IMR-90 (cell line): Measurements from ENCODE around the gene ACTC1. TPM values are rescaled to one million over a fixed set of nuclear protein-coding genes. Genes with fewer than 3 reads are reported as not detected.

ENCODE experiments used
- ATAC-seq: fragments of 200-7000 bp; cut with Tn5 transposase; 2 replicates; pipeline ENCODE4 v1.9.1; 2020; ENCODE audit warnings: low read depth, mild to moderate bottlenecking, moderate library complexity
- BruUV-seq: library from RNA; stranded (reverse); fragments of 400-500 nt; replicated peaks from 2 replicates; lab custom pipeline; 2021; lab: Mats Ljungman, UMichigan
- CTCF ChIA-PET: fragments of 300-600 bp; formaldehyde crosslinking; extraction: SDS; loops from one replicate; lab custom pipeline; 2021; ENCODE audit warnings: antibody characterized with exemption; lab: Yijun Ruan, JAX
- POLR2A ChIA-PET: fragments of 300-600 bp; sonication (Branson Sonifier 250); formaldehyde crosslinking; loops from one replicate; lab custom pipeline; 2022; ENCODE audit warnings: antibody characterized with exemption; ENCODE audit not compliant: unreplicated experiment; lab: Charles Lee
- DNase-seq: peaks from one replicate; pipeline ENCODE4 v3.0.0; 2013
- H2AFZ ChIP-seq: replicated peaks from 2 replicates; pipeline ENCODE3; 2013; ENCODE audit warnings: low read length, mild to moderate bottlenecking; ENCODE audit not compliant: poor library complexity
- H2AK5ac ChIP-seq: 2 replicates; pipeline ENCODE4 v1.6.1; 2013; ENCODE audit warnings: low read depth, low read length, inconsistent platforms
- H2AK9ac ChIP-seq: replicated peaks from 2 replicates; pipeline ENCODE3; 2013; ENCODE audit warnings: mild to moderate bottlenecking, low read depth, low read length, moderate library complexity; ENCODE audit not compliant: poor library complexity
- H2BK120ac ChIP-seq: 2 replicates; pipeline ENCODE4 v1.6.1; 2013; ENCODE audit warnings: low read depth, low read length, inconsistent platforms
- H2BK15ac ChIP-seq: 3 replicates; pipeline ENCODE4 v1.6.1; 2013; ENCODE audit warnings: low read depth, low read length, inconsistent platforms
- H2BK20ac ChIP-seq: 2 replicates; pipeline ENCODE4 v1.6.1; 2013; ENCODE audit warnings: low read depth, mild to moderate bottlenecking, inconsistent platforms, low read length, moderate library complexity
- H2BK5ac ChIP-seq: 2 replicates; pipeline ENCODE4 v1.6.1; 2013; ENCODE audit warnings: mild to moderate bottlenecking, low read depth, low read length, inconsistent platforms; ENCODE audit not compliant: poor library complexity, severe bottlenecking
- H3K14ac ChIP-seq: replicated peaks from 2 replicates; pipeline ENCODE4 v1.6.1; 2013; ENCODE audit warnings: low read depth, low read length, inconsistent platforms
- H3K18ac ChIP-seq: 2 replicates; pipeline ENCODE4 v1.6.1; 2013; ENCODE audit warnings: low read depth, low read length, control low read depth
- H3K23ac ChIP-seq: 2 replicates; pipeline ENCODE4 v1.6.1; 2013; ENCODE audit warnings: low read depth, low read length, inconsistent platforms
- H3K27ac ChIP-seq: 2 replicates; pipeline ENCODE4 v1.5.1; 2013; ENCODE audit warnings: mild to moderate bottlenecking, control low read depth, low read length; ENCODE audit not compliant: insufficient read depth
- H3K27me3 ChIP-seq: 2 replicates; pipeline ENCODE4 v1.6.1; 2013; ENCODE audit warnings: low read length; ENCODE audit not compliant: control insufficient read depth, insufficient read depth
- H3K36me3 ChIP-seq: 2 replicates; pipeline ENCODE4 v1.6.1; 2013; ENCODE audit warnings: low read length, mixed read lengths; ENCODE audit not compliant: control insufficient read depth, insufficient read depth
- H3K4ac ChIP-seq: 2 replicates; pipeline ENCODE4 v1.6.1; 2013; ENCODE audit warnings: low read depth, low read length, inconsistent platforms
- H3K4me1 ChIP-seq: 2 replicates; pipeline ENCODE4 v1.6.1; 2013; ENCODE audit warnings: low read length, mixed read lengths; ENCODE audit not compliant: control insufficient read depth, insufficient read depth
- H3K4me2 ChIP-seq: 2 replicates; pipeline ENCODE4 v1.6.1; 2013; ENCODE audit warnings: low read depth, mild to moderate bottlenecking, control low read depth, low read length, moderate library complexity
- H3K4me3 ChIP-seq: 2 replicates; pipeline ENCODE4 v1.5.1; 2013; ENCODE audit warnings: low read depth, mild to moderate bottlenecking, control low read depth, low read length, moderate library complexity; ENCODE audit not compliant: insufficient read depth
- H3K56ac ChIP-seq: 2 replicates; pipeline ENCODE4 v1.6.1; 2013; ENCODE audit warnings: low read length, inconsistent platforms; ENCODE audit not compliant: insufficient read depth; ENCODE audit errors: extremely low read depth
- H3K79me1 ChIP-seq, 2 experiments: 2 replicates each; pipeline ENCODE4 v1.6.1; 2013; ENCODE audit warnings: low read length in 2 of 2, inconsistent platforms in 1 of 2, low read depth in 1 of 2
- H3K9ac ChIP-seq: 2 replicates; pipeline ENCODE4 v1.6.1; 2013; ENCODE audit warnings: low read depth, low read length, control low read depth
- H3K9me1 ChIP-seq: 2 replicates; pipeline ENCODE4 v1.6.1; 2013; ENCODE audit warnings: low read length, inconsistent platforms; ENCODE audit not compliant: insufficient read depth
- H3K9me3 ChIP-seq: 2 replicates; pipeline ENCODE4 v1.6.1; 2013; ENCODE audit warnings: low read length; ENCODE audit not compliant: control insufficient read depth, insufficient read depth
- H4K20me1 ChIP-seq: 2 replicates; pipeline ENCODE4 v1.6.1; 2013; ENCODE audit warnings: low read length, inconsistent platforms; ENCODE audit not compliant: insufficient read depth
- H4K5ac ChIP-seq: 2 replicates; pipeline ENCODE4 v1.6.1; 2013; ENCODE audit warnings: mild to moderate bottlenecking, low read depth, low read length, control low read depth
- H4K8ac ChIP-seq, 2 experiments: 2 replicates each; pipeline ENCODE4 v1.6.1; 2013; ENCODE audit warnings: low read depth in 2 of 2, low read length in 2 of 2, control low read depth in 1 of 2, inconsistent platforms in 1 of 2
- H4K91ac ChIP-seq: 2 replicates; pipeline ENCODE4 v1.6.1; 2013; ENCODE audit warnings: low read depth, low read length, inconsistent platforms; ENCODE audit not compliant: insufficient read depth
- BHLHE40 ChIP-seq: fragments of 150-350 bp; IDR thresholded peaks from 2 replicates; pipeline ENCODE4 v1.6.1; 2016; ENCODE audit warnings: mild to moderate bottlenecking, low read depth, low read length
- CEBPB ChIP-seq: IDR thresholded peaks from 2 replicates; pipeline ENCODE4 v1.6.1; 2012; ENCODE audit warnings: low read depth, low read length, improper control_type of control experiment
- CHD1 ChIP-seq: IDR thresholded peaks from 2 replicates; pipeline ENCODE4 v1.6.1; 2012; ENCODE audit warnings: low read depth, low read length, improper control_type of control experiment
- FOS ChIP-seq: fragments of 150-350 bp; IDR thresholded peaks from 2 replicates; pipeline ENCODE4 v1.6.1; 2016; ENCODE audit warnings: low read depth, low read length
- MAFK ChIP-seq: IDR thresholded peaks from 2 replicates; pipeline ENCODE4 v1.6.1; 2012; ENCODE audit warnings: low read depth, low read length, improper control_type of control experiment
- MAZ ChIP-seq: IDR thresholded peaks from 2 replicates; pipeline ENCODE4 v1.6.1; 2012; ENCODE audit warnings: low read depth, mild to moderate bottlenecking, low read length, improper control_type of control experiment, moderate library complexity, borderline replicate concordance
- MXI1 ChIP-seq: IDR thresholded peaks from 2 replicates; pipeline ENCODE4 v1.6.1; 2012; ENCODE audit warnings: low read depth, mild to moderate bottlenecking, low read length, moderate library complexity, borderline replicate concordance
- NFE2L2 ChIP-seq: fragments of 150-350 bp; IDR thresholded peaks from 2 replicates; pipeline ENCODE4 v1.6.1; 2016; ENCODE audit warnings: low read depth, mild to moderate bottlenecking, low read length
- POLR2A ChIP-seq: IDR thresholded peaks from 2 replicates; pipeline ENCODE4 v1.6.1; 2012; ENCODE audit warnings: mild to moderate bottlenecking, low read depth, low read length
- RAD21 ChIP-seq: IDR thresholded peaks from 2 replicates; pipeline ENCODE4 v1.6.1; 2012; ENCODE audit warnings: low read length, improper control_type of control experiment
- RFX5 ChIP-seq: IDR thresholded peaks from 2 replicates; pipeline ENCODE4 v1.8.0; 2012; ENCODE audit warnings: low read depth, mild to moderate bottlenecking, low read length, moderate library complexity
- SMC3 ChIP-seq: fragments of 150-350 bp; IDR thresholded peaks from 2 replicates; pipeline ENCODE4 v1.6.1; 2016; ENCODE audit warnings: low read depth, mild to moderate bottlenecking, antibody characterized with exemption, low read length, moderate library complexity
- WGBS, 2 experiments: methylation state at CpG; one replicate each; pipeline versions ENCODE4 v1.1.5 to v1.1.7; 2013; ENCODE audit warnings: missing lambda C conversion rate in 2 of 2; ENCODE audit not compliant: insufficient read length in 1 of 2; ENCODE audit errors: extremely low coverage in 2 of 2; 5-methylcytosine and 5-hydroxymethylcytosine counted together
- dilution Hi-C: fragments of 300-500 bp; cut with HindIII; formaldehyde crosslinking; loops from one replicate; pipeline ENCODE4 v1.14.3; 2018; ENCODE audit warnings: low sequenced_read_pairs; ENCODE audit not compliant: unreplicated experiment
- in situ Hi-C: fragments of 300-500 bp; cut with MboI; formaldehyde crosslinking; loops from 3 replicates; pipeline ENCODE4 v1.14.3; 2019; ENCODE audit warnings: low sequenced_read_pairs, inconsistent platforms, mixed read lengths
- intact Hi-C: fragments of 100-400 bp; cut with micrococcal nuclease; formaldehyde crosslinking; loops from 2 replicates; pipeline ENCODE4 v1.10.0; 2022
- polyA plus RNA-seq, 3 experiments: library from polyadenylated mRNA; depleted of rRNA; stranded (reverse); fragments of >200 nt; gene quantifications; 2 replicates each; pipeline ENCODE4 v1.2.3, GENCODE V29; 2012; ENCODE audit warnings: low replicate concordance in 1 of 3
- total RNA-seq: library from RNA; depleted of rRNA; stranded (reverse); fragments of >200 nt; gene quantifications from 2 replicates; pipeline ENCODE4 v1.2.3, GENCODE V29; 2012
- TF ChIP-seq, protein P1 (sequence below): fragments of 150-350 bp; IDR thresholded peaks from 2 replicates; pipeline ENCODE4 v1.6.1; 2017; ENCODE audit warnings: mild to moderate bottlenecking, antibody characterized with exemption, low read length, low read depth
- TF ChIP-seq, protein P2 (sequence below): conservative IDR thresholded peaks from 2 replicates; pipeline ENCODE4 v1.5.1; 2012; ENCODE audit warnings: mild to moderate bottlenecking, low read depth, low read length, improper control_type of control experiment
- TF ChIP-seq, protein P3 (sequence below): fragments of 150-350 bp; IDR thresholded peaks from 2 replicates; pipeline ENCODE4 v1.6.1; 2016; ENCODE audit warnings: low read depth, mild to moderate bottlenecking, low read length, moderate library complexity, borderline replicate concordance

ACTC1 gene
- total and polyA plus RNA-seq, 2 of the 4 experiments (the other 2 are of a cell fraction) = 1.1 to 2.8 TPM

DNA sequence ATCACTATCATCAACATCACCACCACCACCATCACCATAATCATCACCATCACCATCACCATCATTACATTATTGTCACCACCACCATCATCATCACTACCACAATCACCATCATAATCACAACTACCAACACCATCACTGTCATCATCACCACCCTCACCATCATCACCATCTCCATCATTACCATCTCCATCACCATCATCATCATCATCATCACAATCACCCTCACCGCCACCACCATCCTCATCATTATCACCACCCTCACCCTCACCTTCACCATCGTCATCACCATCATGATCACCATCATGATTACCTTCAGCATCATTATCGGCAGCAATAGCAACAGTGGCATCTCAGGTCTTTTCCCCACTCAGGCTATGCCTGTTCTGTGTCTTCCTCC lies 42.9 kb upstream of the ACTC1 start:
- Histone ChIP-seq H3K23ac (no peak overlapping the region), H4K91ac (no peak overlapping the region), H3K18ac (no peak overlapping the region), H3K27ac (no peak overlapping the region), H2AK5ac (peak overlapping the region; percentile 6; the same call in 1 of the 2 replicates), H2AK9ac (peak overlapping the region; percentile 60), H2BK15ac (0 out of 3 replicates have a peak overlapping the region, but pooled peaks have one; percentile 1), H3K56ac (no peak overlapping the region), H3K9me3 (no peaks in the 10 kb centered on the region), H2BK120ac (no peak overlapping the region), H3K4ac (no peak overlapping the region; the same call in 1 of the 2 replicates), H3K36me3 (no peaks in the 10 kb centered on the region), H4K5ac (no peak overlapping the region), H3K4me3 (no peak overlapping the region), H3K4me2 (no peak overlapping the region), H2BK20ac (no peak overlapping the region), H3K14ac (no peak overlapping the region), H3K4me1 (peaks cover 7% of the 10 kb centered on the region), H3K9me1 (peaks cover 19% of the 10 kb centered on the region), H3K27me3 (no peaks in the 10 kb centered on the region), H4K8ac (no peak overlapping the region), H3K79me1 (no peaks in the 10 kb centered on the region), H4K20me1 (no peaks in the 10 kb centered on the region), H2BK5ac (no peak overlapping the region), H2AFZ (no peak overlapping the region), H3K9ac (no peak overlapping the region)
- 100% methylated on average over 3 of the region's 3 CpGs; no CpG with 5 or more reads in 1 of the 2 experiments for WGBS, 2 experiments
- no peak for DNase-seq
- dilution Hi-C loops (no loop called here), intact Hi-C loops (no loop called here), in situ Hi-C loops (no loop called here)
- ATAC-seq = no peak
- CTCF ChIA-PET = no interaction called here
- no TSS peak for BruUV-seq
- TF ChIP-seq POLR2A (no peak), BHLHE40 (no peak), SMC3 (no peak), MXI1 (no peak), RFX5 (no peak), MAZ (no peak), CEBPB (no peak), MAFK (no peak), NFE2L2 (no peak), RAD21 (no peak), CHD1 (no peak), FOS (no peak)
- TF ChIP-seq, protein P1, sequence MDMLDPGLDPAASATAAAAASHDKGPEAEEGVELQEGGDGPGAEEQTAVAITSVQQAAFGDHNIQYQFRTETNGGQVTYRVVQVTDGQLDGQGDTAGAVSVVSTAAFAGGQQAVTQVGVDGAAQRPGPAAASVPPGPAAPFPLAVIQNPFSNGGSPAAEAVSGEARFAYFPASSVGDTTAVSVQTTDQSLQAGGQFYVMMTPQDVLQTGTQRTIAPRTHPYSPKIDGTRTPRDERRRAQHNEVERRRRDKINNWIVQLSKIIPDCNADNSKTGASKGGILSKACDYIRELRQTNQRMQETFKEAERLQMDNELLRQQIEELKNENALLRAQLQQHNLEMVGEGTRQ = no peak
- TF ChIP-seq, protein P2, sequence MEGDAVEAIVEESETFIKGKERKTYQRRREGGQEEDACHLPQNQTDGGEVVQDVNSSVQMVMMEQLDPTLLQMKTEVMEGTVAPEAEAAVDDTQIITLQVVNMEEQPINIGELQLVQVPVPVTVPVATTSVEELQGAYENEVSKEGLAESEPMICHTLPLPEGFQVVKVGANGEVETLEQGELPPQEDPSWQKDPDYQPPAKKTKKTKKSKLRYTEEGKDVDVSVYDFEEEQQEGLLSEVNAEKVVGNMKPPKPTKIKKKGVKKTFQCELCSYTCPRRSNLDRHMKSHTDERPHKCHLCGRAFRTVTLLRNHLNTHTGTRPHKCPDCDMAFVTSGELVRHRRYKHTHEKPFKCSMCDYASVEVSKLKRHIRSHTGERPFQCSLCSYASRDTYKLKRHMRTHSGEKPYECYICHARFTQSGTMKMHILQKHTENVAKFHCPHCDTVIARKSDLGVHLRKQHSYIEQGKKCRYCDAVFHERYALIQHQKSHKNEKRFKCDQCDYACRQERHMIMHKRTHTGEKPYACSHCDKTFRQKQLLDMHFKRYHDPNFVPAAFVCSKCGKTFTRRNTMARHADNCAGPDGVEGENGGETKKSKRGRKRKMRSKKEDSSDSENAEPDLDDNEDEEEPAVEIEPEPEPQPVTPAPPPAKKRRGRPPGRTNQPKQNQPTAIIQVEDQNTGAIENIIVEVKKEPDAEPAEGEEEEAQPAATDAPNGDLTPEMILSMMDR = no peak
- TF ChIP-seq, protein P3, sequence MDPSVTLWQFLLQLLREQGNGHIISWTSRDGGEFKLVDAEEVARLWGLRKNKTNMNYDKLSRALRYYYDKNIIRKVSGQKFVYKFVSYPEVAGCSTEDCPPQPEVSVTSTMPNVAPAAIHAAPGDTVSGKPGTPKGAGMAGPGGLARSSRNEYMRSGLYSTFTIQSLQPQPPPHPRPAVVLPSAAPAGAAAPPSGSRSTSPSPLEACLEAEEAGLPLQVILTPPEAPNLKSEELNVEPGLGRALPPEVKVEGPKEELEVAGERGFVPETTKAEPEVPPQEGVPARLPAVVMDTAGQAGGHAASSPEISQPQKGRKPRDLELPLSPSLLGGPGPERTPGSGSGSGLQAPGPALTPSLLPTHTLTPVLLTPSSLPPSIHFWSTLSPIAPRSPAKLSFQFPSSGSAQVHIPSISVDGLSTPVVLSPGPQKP = no peak
- POLR2A ChIA-PET = no interaction called here
